CD4-positive, alpha-beta T cell treated with Interferon gamma for 1 hour (primary cell): ENCODE measurements around the gene LMX1B.
A peak's percentile ranks its signal among the peaks of the same experiment; 100 is the strongest.

Source experiments
- DNase-seq: peaks from one replicate; pipeline ENCODE4 v3.0.0-alpha.2; 2020

Gene LMX1B

DNA sequence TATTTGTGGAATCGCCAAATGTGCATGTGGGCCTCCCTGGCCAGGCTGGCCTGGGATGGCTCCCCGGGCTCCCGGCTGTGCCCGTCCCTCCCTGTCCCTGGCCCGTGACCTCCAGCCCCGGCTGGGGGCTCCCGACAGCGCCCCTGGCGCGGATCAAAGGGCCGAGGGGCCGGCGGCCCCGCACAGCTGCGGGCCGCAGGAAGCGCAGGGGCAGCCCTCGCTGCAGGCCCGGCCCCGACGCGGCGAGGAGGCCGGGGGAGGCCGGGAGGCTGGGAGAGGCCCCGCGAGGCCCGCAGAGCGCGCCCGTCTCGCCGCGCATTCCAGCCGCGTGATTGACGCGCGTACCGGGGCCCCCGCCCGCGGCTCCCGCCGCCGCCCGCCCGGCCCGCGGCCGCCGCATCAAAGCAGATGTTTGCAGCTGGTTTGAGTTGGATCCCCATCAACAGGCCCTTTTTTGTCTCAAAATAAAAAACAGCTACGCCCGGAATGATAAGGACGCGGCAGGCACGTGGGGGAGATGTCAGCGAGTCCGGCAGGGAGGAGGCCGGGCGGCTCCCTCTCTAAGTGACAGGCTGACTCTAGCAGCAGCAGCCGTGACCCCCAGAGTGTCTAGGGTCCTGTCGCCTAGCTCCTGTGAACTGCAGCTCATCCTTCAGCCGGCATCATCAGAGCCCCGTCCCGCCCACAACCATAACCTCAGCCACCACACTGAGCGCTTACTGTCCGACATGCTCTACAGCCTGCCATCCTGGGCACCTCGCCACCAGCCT is 69.4 kb downstream of the LMX1B start:
- DNase-seq, result no peak

DNA sequence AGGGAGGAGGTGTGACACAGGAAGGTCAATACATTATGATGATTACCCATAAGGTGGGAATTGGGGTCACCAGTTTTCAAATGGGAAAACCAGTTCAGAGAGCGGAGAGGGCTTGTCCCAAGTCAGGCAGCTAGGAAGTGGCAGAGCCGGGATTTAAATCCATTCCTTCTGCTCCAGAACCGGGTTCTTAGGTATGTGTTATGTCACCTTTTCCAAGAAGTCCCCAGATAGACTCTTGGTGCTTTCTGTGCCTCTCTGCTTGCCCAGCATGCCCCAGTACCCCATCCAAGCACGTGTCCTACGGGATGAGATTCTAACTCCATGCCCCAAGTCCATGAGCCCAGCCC is 69.9 kb downstream of the LMX1B start:
- no peak for DNase-seq

DNA sequence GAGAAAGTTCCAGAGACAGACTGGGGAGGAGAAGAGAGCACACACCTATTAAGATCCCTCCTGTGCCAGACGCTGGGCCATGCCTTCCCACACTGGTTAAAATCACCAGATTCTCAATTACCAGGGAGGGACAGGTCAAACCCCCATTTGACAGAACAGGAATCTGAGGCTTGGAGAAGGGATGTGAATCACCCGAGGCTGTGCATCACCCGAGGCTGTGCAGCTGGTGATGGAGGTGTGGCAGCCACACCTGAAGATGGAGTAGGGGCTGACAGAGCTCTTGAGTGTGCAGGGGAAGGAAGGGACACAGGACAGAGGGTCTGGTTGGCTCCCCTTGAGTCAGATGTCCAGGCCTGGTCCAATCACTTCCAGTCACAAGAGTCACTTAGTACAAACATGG is 70.6 kb downstream of the LMX1B start:
- no peak for DNase-seq

DNA sequence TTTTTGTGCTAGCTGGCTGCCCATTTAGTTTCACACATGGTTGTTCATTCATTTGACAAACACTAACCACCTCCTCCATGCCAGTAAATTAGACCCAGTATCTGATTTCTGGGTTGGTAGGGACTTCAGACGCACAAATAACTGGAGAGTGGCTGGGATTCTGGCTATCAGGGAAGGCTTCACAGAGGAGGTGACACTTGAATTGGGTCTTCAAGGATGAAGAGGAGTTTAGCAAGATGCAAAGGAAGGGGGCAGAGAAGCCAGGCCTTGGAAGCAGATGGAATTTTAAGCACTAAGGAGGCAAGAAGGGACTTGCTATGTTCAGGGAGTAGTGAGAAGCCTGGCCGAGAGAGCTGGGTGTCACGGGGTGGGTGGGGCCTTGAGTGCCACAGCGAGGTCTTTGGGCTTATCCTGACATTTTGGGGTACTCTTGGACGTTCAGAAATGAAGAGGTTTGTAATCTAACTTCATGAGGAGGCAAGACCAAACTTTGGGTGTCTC is 71.3 kb downstream of the LMX1B start:
- DNase-seq, result no peak

DNA sequence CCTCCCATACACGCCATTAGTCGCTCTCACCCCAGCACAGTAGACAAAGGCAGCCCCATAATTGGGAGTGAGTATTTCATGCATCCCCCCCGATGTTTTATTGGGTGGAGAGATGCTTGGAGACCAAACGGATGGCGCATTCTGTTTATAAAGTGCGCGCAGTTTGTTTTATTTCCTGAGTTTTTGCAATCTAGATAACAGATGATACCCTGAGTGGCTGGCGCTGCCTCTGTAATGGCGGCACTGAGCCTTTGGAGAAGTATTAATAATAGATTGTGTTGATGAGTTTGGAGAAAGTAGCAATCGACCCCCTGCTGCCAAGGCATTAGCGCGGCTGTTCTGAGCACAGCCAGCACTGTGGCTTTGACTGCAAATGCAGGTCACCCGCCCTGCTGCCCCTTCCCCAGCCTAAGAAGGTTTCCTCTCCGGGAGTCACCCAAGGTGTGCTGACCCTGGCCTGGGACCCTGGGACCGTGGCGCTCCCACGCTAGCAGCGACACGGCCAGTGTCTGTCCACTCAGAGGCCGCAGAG is 74.3 kb downstream of the LMX1B start:
- DNase-seq, result no peak

DNA sequence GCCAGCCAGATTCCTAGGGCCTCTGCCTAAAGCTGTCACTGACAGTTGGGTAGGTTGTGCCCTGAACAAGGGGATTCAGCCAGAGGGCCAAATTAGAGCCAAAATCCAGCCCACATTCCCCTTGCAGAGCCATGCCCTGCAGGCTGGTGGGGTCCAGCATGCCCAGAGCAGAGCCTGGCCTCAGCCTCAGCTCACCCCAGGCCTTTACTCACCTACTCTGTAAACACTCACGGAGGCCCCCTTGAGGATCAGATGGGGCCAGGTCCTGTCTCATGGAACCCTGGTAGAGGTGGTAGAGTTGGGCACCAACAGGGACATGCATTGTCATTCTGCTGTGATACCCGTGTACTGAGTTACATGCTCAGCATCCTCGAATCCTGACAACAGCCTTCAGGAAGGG is 74.9 kb downstream of the LMX1B start:
- no peak for DNase-seq

DNA sequence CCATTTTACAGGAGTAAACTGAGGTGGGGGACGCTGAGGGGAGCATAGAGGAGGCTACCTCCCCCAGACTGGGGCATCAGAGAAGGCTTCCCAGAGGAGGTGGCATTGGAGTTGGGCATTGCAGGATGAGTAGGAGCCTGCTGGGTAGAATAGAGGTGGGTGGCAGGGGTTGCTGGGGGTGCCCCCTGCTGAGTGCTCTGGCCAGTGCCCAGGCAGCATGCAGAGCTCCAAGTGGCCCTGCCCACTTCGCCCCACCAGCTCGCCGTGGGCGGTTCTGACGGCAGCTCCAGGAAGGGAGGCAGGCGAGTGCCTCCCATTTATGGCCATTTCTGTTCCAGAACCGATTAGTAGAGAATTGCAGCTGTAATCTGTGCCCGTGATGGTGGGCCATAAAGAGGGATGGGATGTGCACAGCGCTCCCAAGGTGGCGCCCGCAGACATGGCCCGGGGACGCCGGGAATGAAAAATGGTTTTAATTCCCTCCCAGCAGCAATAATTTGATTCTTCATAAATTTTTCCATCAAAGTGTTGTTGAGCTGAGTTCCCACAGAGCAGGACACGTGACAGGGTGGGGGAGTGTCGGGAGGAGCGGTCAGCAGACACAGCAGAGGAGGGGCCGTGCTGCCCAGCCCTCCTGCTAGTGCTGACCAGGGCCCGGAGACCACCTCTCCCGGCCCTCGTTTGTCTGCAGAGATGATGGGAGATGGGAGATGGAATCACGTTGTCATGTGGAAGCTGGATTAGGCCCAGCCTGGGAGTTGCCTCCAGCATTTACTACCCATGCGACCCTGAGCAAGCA is 75.5 kb downstream of the LMX1B start:
- no peak for DNase-seq

DNA sequence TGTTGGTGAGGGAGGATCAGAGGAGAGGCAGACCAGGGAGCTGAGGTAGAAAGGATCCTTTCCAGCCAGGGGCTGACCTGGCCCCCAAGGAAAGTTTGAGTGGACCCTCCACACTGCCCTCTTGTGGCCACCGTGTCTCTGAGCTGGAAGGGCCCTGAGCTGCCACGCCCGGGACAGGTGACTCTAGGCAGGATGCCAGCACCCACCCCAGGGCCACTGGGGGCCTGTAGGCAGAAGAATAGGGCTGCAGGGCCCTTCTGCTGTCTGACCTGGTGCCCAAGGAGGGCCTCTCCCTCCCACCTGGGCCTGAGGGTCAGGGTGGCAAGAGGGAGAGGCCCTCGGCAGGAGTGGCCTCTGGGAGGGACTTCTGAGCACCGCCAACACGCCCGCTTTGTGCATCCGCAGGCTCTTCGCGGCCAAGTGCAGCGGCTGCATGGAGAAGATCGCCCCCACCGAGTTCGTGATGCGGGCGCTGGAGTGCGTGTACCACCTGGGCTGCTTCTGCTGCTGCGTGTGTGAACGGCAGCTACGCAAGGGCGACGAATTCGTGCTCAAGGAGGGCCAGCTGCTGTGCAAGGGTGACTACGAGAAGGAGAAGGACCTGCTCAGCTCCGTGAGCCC is 76.8 kb downstream of the LMX1B start:
- peak; percentile 21 for DNase-seq

DNA sequence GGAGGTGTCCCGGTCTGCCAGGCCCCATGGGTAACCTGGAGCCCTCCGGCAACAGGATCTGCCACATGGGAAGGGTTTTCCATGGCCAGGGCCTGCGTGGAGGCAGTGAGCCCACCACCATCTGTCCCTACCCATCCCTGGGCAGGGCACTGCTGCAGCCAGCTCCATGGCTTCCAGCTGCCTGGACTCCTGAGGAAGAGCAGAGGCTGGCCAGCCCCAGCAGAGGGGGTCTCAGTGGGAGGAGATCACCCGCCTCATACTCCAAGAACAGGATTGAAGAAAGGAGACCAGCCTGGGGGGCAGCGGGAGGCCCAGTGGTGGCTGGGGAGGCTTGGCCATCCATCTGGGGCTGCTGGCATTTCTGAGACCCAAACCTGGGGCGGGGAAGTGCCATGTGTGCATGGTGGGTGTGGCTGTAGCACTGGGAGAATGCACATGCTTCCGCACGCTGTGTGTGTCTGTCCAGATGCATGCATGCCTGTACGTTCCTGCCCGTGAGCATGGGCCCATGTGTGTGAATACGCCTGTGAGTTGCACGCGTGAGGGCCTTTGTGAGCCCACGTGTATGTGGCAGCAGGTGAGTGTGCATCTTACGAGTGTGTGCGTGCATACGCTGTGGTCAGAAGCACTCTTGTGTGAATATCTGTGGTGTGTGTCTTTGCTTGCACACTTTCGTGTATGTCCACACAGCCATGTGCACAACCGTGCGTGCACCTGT is 78.5 kb downstream of the LMX1B start:
- DNase-seq, result no peak

DNA sequence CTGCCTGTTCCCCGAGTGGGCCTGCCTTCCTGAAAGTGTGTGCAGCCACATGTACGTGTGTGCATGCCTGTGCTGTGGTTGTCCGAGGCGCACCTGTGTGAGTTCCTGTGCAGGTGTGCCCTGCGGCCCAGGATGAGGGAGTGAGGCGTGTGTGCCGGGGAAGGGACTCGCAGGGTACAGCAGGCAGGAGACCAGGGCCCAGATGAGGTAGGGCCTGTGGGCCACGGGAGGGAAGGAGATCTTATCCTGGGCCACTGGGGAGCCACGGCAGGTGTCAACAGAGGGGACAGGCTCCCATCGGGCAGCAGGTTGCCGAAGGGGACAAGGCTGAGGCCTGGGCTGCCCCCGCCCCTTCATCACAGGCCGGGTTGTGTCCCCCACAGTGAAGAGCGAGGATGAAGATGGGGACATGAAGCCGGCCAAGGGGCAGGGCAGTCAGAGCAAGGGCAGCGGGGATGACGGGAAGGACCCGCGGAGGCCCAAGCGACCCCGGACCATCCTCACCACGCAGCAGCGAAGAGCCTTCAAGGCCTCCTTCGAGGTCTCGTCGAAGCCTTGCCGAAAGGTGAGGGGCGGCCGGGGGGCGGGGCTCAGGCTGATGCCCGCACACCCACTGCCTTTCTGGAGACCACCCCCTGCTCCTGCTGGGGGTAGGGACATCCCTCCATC is 79.2 kb downstream of the LMX1B start:
- DNase-seq, result no peak

DNA sequence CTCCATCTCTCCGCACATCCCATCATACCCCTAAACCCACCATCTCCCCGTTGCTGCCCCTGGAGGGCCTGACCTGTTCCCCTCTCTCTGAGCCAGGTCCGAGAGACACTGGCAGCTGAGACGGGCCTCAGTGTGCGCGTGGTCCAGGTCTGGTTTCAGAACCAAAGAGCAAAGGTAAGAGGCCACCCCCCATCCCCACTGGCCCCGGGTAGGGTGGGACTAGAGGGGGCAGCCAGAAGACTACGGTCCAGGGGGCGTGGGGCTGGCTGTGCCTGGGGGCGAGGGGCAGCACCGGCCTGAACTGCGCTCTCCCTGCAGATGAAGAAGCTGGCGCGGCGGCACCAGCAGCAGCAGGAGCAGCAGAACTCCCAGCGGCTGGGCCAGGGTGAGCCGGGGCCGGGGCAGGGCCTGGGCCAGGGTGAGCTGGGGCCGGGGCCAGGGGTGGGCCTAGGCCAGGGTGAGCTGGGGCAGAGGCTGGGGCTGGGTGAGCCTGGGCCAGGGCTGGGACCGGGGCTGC is 79.8 kb downstream of the LMX1B start:
- no peak for DNase-seq

DNA sequence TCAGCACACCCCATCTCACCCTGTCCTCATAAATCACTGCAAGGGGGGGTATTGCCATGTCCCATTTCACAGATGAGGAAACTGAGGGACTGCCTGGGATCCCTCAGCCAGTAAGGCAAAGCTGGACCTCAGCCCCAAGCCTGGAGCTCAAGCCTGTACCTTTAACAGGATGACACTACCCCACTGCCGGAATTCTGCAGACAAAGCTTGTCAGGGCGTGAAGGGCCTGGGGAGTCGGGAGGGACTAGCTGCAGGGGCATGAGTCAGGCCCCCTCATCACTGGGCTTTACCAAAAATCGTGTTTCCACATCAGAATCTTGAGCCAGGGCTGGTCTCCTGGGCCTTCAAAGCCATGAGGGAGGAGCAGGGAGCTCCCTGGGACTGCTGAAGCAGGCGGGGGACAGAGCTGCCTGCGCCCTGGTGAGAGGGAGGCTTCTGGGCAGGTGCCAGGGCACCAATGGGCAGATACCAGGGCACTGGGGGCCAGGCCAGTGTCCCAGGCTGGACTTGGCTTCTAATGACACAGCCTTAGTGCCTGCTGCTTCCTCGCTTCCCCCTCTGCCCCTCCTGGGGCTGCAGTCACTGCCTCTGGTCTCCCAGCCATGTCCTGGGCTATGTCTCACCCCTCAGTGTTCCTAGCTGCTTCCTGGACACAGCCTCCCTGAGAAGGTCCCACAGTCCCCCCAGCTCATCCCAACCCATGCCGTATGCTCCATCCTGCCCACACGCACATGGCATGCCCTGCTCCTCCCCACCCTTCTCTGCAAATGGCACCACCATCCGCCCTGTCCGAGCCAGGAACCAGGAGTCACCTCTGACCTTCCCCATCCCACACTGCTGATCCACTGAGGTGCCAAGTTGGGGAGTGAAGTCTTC is 80.7 kb downstream of the LMX1B start:
- DNase-seq, result no peak

DNA sequence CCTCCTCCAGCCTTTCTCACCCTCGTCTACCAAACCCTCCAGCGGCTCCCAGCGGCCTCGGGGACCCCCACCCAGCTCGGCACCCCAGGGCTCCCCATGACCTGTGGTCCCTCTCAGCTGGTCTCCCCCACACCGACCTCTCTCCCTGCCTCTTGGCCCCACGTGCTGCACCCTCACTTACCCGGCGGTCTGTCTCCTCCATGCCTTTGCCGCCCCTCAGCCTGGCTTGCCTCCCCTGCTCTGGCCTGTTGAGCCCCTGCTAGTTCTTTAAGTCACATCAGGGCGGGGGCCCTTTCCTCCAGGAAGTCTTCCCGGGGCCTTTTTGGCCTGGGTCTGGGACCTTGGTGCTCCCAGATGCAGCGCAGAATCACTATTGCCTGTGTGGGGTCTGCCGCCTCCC is 81.5 kb downstream of the LMX1B start:
- no peak for DNase-seq

DNA sequence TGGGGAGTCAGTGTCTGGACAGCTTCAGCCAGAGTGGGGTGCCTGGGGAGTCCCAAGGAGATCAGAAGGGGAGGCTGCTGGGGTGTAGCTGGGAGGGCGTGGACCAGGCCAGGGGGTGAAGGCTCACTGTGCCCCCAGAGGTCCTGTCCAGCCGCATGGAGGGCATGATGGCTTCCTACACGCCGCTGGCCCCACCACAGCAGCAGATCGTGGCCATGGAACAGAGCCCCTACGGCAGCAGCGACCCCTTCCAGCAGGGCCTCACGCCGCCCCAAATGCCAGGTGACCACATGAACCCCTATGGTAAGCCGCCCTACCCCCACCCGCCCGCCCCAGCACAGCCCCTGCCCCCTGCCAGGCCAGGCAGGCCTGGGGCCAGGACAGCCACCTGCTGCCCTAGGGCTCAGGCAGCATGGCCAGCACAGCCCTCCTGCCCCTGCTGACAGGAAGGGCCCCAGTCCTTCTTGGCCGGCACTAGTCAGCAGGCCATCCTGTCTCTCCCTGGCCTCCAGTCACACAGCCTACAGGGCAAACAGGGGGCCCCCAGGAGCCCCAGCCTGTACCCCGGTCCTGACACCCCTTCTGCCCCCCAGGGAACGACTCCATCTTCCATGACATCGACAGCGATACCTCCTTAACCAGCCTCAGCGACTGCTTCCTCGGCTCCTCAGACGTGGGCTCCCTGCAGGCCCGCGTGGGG is 82.1 kb downstream of the LMX1B start:
- DNase-seq, result no peak

DNA sequence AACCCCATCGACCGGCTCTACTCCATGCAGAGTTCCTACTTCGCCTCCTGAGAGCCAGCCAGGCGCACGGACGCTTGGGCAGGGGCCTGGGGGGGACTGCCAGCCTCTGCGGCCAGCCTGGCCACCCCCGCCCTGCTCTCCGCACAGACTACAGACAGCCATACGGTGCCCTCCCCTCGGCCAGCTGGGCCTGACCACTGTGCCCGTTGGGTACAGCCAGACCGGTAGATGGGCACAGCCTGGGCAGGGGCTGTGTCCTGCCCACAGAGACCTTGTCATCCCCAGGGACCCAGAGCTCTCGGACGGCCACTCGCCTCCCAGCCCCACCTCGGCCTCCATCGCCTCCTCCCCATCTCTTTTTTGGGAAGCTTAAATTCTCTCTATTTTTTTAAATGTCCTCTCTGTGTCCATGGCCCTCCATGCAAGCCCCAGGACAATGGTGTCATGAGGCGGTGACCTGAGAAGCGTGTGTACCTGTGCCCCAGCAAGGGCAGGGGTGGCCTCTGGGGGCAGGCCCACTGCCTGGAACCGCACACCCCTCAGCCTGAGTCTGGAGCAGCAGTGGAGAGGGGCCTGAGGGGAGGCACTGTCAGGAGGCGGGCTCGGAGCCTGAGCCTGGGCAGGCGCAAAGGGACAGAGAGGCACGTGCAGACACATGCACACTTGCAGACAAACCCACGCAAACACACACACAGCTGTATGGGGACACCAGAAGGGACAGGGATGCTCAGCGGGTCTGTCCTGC is 82.8 kb downstream of the LMX1B start:
- DNase-seq, result no peak

DNA sequence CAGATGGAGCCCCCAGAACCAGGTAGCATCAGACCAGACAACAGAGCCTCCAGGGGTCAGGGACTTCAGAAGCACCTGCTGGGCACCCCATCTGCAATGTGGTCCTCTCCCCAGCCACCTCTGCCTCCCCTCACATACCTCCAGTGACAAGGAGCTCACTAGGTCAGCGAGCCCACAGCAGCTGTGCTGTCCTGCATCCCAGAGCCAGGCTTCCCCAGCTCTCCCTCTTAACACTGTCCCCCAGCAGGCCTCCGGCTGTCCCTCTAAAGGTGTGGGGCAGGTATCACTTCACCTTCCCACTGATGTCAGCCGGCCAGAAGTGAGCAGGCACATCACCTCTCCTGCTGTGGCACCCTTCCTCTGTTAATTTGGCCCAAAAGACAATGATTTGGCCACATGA is 83.6 kb downstream of the LMX1B start:
- DNase-seq, result no peak

DNA sequence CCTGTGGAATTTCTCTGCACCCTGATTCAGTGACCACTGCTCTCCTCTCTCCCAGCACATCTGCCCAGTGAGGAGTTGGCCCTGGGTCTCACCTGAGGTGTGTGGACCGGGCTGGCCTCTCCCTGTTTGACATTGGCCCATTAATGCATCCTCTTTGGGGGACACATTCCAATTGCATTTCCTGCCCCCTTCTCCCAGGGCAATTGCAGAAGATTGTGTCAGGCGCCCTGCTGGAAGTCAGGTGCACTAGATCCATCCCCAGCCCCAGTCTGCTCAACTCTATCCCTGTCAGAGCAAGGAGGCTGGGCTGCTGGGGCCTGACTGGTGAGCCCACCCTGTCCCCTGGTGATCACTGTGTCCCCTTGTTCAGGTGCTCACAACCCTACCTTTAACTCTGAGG is 84.5 kb downstream of the LMX1B start:
- no peak for DNase-seq

DNA sequence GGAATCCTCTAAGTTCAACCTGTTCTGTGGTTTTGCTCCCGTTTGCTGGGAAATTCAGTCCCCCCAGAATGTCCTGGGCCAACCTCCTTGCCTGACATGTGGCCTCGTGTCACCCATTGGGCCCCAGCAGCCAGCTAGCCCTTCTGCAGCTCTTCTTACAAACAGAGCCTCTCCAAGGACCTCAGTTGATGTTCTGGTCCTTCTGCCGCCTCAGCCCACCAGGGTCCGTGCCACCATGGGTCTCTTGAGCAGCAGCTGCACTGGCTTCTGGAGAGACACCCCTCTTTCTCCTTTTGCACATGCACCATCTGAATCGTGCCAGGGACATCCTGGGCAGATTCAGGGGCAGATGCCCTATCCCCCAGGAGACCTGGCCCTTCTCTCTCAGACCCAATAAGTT is 85.0 kb downstream of the LMX1B start:
- no peak for DNase-seq

DNA sequence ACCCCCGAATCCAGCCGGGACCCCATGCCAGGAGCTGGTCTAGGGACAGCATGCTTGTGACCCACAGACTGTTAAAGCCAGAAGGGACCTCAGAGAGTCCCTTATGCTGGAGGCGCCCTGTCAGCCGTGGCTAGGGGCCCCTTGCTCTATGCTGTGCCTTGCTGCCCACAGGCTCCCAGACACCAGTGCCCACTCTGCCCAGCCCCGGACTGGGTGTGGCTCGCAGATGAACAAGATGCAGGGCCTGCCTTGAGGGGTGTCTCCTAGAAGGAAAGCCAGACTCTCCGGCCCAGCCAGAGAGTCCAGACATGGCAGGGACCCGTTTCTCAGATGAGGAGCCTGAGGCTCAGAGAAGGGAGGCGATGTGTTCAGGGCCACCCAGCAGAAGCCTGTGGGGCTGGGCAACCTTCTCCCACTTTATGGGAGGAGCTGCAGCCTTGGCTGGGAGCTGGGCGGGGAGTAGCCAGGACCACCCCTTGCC is 85.7 kb downstream of the LMX1B start:
- DNase-seq, result no peak

DNA sequence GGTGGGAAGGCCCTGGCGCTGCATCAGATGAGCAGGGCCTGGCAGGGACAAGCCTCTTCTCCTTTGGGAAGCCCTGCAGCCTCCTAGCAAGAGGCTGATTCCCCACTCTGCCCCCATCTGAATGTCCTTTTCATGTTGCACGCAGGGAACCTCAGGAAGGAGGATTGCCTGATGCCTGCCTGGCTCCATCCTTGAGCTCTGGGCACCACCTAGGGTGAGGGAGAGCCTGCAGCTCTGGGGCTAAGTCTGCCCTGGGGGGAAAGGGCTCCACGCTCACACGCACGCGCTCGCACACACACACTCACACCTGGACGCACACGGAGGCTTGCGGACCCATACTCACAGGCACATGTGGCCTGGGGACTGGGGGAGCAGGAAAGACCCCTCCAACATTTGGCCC is 86.6 kb downstream of the LMX1B start:
- DNase-seq, result no peak
